HG02973 (cell line): ENCODE measurements around the gene PRKCQ.

Experiments
- ATAC-seq: cut with Tn5 transposase; IDR thresholded peaks from one replicate; pipeline ENCODE4 v1.9.1; 2021; ENCODE audit warnings: moderate library complexity; ENCODE audit not compliant: unreplicated experiment

Gene PRKCQ

DNA sequence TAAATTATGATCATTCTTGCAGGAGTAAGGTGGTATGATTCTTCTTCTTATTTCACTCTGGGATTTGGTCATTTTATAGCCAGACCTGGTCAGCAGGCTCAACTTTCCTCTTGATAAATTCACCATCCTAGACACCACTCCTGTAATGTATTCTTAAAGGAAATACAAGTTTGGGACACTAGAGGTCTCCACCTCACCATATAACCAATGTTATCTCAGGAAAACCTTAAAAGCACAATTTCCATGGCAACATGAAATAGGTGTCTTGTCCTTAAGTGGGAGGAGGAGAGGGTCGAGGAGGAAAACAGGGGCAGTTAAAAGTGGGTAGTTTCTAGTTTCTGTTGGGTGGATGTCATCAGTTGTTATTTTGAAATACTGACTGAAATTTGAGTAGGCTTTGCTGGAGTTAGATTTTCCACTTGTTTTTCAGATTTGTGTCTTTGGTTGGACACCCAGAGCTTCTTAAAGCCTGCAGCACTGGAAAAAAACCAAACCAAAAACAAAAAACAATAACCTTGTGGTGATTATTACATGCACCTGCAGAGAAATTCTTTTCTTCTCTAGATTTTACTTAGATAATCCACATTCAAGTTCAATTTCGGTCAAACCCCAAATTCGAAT is 163.1 kb downstream of the PRKCQ start:
- peak; percentile 51 for ATAC-seq

DNA sequence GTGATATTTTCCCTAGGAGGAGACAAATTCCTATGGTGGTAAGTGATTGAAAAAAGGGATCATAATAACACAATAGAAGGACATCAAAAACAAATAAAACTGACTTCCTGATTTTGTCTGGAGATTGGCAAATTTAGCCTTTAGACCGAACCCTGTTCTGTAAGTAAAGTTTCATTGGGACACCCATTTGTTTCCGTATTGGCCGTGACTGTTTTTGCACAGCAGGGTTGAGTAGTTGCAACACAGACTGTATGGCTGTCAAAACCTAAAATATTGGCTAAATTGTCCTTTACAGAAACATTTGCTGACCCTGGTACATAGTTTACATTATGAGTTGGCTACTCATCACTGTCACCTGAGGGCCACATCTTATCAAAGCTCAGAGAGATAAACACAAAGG is 168.6 kb downstream of the PRKCQ start:
- ATAC-seq = no peak

DNA sequence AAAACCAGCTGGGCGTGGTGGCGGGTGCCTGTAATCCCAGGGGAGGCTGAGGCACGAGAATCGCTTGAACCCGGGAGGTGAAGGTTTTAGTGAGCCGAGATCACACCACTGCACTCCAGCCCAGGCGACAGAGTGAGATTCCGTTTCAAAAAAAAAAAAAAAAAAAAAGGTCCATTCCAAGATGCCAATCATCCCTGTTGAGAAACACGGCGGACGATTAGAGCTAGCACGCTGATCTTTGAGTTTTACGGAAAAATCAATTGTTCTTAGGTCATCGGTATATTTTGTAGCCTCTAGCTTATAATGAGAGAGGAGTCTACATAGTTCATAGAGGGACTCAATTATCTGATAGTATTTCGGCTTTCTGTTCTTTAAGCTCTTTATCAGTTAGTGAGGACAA is 169.2 kb downstream of the PRKCQ start:
- ATAC-seq = no peak

DNA sequence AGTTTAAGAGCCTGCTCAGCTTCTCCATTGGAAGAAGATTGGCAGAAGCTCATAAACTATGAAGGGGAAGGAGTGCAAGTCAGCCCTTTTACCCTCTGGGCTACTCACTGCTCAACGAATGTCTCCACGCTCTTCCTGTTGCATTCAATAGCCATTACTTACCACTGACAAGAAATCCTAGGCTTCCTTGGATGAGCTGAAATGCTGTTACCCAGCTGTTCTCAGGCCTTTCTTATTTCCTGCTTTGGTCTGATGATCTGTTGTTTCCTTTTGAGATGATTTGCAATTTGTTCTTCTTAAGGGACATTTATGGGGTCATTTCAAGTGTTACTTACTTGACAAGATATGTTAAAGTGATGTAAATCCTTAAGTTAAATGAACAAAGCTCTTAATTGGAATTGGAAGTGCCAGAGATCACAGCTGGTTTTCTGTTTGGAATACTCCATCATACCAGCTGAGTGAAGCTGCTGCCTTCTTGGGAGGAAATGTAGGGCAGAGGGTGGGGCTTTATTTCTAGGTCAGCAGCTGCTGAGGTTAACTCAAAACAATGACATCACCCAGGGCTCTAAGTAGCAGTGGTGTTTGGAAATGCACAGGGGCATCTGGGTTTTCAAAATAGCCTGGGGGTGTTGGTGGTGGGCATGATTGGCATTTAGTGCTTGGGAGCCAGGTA is 170.0 kb downstream of the PRKCQ start:
- ATAC-seq = no peak

DNA sequence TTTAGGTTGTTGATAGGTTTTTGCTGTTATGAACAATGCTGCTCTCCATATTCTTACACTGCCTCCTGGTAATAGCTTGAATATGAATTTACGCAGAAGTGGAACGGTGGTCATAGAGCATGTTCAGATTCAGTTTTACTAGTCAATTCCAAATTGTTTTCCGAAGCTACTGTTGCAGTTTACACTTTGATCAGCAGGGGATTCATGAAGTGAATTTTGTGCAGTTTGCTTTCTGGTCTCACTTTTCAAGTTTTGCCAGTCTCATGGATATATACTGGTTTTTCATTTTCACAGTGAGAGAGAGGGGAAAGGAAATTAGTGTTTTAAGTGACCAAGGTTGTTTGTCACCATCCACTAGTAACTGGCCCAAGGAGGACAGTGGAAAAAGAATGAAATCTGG is 171.3 kb downstream of the PRKCQ start:
- no peak for ATAC-seq

DNA sequence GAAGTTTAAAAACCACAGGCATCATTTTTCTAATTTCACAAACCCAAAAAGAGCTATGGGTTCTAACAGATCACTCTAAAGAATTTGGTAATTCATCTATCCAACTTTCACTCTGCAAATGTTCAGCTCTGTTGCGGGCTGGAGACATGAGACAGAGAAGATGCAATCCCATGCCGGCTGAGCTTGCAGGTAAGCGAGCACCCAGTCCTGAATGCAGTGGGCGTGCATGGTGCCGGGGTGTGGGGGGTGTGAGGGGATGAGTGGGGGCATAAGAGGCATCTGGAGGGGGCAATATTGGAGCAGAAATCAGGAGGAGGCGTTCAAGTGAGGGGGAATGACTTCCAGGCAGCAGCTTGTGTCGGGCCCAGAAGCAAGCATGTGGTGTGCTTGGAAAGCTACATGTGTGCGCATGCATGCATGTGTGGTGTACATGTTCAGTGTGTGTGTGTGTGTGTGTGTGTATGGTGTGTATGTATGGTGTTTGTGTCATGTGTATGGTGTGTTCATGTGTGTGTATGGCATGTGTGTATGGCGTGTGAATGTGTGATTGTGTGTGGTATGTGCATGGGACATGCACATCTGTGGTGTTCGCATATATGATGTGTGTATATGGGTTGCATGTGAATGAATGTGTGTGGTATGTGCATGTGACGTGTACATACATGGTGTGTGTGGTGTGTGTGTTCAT is 172.9 kb downstream of the PRKCQ start:
- ATAC-seq = no peak

DNA sequence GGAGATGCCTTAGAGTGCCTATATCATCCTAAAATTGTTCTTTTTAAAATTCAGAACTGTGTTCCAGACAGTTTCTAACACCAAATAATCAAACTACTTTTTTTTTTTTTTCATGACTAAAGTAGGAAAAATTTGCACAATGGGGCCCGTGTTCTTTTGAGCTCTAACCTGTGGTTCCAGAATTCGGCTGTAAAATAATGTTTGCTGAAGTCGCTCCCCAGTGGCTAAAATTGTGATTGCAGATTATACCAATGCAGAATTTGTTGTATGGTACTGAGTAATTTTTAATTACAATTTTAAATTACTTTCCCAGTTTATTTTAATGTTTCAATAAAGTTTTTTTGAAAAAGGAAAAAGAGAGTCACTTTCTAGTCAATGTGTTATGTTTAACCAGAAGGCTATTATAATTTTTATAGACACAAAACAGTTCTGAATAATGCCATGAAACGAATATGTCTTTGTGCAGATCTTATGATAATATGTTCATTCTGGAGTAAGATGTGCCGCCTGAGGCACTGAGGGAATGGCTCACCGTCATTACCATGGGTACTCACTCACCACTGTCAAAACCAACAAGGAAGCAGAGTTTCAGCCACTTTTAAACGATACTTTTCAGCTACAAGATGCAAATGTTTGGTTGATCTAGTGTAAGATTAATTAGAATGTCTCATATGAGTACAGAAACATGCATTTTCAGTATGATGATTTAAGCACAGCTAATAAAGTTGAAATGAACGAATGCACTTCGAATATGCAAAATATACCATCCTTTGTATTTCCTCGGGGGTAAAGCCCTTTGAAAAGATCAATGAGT is 173.6 kb downstream of the PRKCQ start:
- no peak for ATAC-seq

DNA sequence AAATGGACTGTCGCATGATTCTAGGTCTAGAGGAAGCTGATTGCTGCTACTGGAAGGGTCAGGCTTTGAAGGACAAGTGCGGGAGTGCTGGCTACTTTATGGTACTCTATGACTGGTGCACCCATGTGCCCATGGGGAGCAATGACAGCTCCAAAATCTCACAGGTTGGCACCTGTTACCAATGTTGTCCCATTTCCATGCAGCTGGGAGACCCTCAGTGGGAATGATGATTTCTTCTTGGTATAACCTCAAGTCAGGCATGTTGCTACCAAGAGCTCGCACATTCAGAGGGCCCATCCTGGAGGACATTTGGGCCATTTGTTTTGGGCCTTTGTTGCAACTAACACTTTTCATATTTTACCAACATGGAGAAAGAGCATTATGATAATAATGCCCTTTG is 174.4 kb downstream of the PRKCQ start:
- no peak for ATAC-seq

DNA sequence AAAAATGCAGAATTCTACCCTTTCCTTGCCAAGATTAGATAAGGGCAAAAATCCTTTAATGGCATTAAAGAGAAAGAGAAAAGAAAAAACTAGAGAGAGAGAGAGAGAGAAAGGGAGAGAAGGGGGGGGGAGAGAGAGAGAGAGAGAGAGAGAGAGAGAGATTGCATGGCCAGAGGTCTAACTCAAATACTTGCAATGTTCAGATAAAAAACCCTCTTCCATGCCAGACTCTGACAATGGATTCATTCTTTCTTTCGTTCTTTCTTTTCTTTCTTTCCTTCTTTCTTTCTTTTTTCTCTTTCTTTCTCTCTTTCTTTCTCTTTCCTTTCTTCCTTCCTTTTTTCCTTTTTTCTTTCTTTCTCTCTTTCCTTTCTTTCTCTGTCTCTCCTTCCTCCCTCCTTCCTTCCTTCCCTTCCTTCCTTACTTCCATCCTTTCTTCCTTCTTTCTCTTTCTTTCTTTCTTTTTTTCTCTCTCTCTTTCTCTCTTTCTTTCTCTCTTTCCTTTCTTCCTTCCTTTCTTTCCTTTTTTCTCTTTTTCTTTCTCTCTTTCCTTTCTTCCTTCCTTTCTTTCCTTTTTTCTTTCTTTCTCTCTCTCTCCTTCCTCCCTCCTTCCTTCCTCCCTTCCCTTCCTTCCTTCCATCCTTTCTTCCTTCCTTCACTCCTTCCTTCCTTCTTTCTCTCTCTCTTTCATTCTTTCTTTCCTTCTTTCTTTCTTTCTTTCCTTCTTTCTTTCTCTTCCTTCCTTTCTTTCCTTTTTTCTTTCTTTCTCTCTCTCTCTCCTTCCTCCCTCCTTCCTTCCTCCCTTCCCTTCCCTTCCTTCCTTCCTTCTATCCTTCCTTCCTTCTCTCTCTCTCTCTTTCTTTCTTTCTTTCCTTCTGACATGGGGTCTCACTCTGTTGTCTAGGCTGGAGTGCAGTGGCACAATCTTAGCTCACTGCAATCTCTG is 175.7 kb downstream of the PRKCQ start:
- ATAC-seq = no peak

DNA sequence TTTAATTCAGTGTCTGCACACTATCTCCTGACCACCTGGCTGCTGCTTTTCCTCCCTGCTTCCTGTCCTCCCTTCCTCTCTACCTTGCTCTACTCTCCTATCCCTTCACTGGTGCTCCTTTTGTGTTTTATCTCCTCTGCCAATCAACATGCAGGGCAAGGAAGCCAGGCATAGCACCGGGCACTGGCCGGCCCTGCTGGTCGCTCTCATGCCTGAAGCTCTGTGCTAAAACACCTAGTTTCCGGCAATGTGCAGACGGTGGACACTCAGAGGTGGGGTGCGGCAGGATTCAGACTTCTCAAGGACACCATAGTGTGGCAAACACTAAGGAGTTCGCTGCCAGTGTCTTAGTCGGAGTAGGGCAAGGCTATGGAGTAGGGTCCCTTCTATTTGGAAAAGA is 177.1 kb downstream of the PRKCQ start:
- no peak for ATAC-seq

DNA sequence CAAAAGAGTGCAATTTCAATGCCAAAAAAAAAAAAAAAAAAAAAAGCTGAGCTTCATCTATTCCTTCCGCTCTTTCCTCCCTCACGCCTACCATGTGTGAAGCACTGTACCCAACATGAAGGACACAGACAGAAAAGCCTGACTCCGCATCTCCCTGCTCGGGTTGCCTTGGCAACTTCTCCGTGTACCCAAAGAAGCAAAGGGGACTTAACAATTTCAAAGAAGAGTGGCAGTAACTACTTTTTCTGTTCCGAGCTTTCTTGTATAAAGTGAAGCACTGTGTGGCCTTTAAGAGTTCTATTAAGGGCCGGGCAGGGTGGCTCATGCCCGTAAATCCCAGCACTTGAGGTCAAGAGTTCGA is 177.7 kb downstream of the PRKCQ start:
- ATAC-seq = no peak

DNA sequence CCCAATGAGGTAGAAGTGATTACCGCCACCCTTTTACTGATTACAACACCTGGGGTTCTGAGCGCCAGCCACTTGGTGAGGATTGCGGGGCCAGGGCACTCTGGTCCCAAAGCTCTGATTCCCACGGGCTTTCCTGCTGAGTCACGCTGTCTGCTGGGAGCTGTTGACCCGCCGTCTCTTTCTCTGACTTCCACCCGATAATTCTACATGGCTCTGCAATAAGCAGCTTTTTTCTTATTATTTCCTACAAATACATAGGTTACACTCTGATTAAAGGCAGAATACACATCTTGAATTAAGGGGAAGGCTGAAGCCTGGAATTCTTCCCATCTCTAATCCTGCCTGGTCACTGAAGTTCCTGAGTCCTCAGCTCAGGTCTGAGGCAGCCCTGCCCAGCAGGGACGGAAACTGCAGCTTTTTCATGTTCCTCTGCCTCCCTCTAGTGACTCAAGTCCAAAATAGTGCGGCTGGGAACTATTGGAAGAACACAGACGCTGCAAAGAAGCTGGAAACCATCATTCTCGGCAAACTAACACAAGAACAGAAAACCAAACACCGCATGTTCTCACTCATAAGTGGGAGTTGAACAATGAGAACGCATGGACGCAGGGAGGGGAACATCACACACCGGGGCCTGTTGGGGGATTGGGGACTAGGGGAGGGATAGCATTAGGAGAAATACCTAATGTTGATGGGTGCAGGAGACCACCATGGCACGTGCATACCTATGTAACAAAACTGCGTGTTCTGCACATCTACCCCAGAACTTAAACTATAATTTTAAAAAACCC is 178.3 kb downstream of the PRKCQ start:
- ATAC-seq = peak; percentile 85

DNA sequence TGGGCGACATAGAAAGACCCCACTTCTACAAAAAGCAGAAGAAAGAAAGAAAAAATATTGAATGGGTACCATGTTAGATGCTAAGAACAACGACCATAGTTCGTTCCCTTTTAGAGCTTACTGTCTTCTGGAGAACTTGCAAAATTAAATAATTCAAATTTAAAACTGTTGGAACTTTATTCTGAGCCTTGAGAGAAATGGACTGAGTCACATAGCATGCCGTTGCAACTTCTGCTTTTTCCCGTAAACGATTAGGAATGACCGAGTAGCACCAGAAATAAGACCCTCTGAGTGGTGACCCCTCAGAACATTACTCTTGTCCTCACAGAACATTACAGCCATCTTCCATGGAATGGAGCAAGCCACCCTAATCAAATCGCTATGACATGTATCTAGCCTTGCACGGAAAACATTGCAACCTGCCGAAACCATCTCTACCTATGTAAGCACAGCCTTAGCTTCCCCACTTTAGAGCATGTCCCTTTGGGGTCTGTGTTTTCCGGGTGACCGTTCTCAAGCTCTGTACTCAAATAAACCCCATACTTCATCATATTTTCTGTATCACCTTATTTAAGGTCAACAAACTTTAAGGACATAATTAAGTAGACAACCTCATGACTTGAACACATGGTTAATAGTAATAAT is 179.1 kb downstream of the PRKCQ start:
- no peak for ATAC-seq

DNA sequence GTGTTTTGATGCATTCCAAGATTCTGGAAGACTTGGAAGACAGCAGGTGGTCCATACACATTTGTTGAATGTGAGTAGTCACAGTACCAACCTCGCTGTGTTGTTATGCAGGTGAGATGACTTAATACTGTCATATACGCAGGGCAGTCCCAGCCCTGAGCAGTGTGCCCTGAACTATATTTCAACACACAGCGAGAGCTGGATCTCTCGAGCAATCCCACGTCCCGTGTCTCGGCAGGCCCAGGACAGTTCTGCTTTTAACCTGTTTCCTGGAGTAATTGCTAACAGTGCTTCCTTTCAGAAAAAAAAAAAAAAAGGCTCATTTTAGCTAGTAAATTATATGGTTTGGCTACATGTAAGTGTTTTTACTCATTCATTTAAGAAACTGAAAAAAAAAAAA is 179.7 kb downstream of the PRKCQ start:
- ATAC-seq = no peak

DNA sequence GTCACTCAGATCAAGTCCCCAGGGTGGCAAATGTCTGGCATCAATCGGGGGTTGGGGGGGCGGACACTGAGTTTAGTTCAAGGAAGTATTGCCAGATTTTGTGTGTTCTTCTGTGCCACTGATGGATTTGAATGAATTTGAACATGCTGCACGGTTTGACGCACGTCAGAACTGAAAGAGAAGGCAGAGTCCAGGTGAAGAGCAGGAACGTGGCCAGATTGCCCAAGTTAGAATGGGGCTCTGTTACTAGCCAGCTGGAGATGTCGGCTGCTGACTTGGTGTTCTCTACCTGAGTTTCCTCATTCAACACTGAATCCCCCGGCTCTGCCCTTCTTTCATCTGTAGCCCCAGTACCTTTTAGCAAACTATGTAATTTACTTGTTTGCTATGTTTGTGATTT is 180.2 kb downstream of the PRKCQ start:
- no peak for ATAC-seq

DNA sequence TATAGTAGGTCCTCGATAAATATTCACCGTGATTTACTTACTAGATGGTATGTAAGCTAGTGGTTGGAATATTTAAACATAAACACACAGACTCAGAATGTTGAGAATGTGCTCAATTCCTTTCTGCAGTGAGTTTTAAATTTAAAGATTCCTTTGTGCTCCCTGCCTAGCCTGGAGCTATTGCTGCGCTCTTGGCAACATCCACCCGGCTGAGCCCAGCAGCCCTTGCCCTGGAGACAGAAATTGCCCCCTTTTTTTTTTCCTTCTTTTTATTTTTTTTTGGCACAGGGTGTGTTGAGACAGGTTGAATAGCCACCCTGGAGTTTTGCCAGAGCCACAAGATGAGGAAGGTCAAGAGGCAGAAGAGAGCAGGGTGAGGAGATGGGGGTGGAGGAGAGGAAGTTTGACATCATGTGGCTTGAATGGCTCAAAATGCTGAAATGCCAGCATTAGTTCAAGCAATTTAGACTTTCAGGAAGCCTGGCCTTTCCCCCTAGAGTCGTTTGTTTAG is 180.8 kb downstream of the PRKCQ start:
- no peak for ATAC-seq

DNA sequence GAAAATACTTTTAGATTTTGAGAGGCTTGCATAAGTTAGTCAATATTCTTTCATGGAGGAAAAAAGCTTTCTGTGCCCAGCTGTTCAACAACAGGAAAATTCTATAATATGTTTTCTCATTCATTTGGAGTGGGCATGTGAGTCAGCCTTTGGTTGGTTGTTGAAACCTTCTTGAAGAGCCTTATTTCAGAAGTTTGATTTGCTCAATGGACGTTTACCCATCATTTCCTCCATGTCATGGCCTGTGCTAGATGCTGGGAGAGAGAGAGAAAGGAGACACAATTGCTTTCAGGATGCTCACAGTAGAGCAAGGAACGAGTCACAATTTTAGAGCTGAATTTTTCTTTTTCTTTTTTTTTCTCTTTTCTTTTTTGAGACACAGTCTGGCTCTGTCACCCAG is 181.7 kb downstream of the PRKCQ start:
- ATAC-seq = no peak

DNA sequence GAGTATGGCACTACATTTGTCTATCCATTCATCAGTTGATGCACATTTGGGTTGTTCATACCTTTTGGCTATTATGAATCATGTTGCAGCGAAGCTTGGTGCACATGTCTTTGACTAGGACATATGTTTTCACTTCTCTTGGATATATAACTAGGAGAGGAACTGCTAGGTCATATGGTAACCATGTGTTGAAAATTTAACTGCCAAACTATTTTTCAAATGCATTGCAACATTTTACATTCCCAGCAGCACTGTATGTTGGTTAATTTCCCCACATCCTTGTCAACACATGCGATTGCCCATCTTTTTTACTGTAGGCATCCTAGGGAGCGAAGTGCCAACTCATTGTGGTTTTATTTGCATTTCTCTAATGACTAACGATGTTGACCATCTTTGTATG is 183.4 kb downstream of the PRKCQ start:
- no peak for ATAC-seq

DNA sequence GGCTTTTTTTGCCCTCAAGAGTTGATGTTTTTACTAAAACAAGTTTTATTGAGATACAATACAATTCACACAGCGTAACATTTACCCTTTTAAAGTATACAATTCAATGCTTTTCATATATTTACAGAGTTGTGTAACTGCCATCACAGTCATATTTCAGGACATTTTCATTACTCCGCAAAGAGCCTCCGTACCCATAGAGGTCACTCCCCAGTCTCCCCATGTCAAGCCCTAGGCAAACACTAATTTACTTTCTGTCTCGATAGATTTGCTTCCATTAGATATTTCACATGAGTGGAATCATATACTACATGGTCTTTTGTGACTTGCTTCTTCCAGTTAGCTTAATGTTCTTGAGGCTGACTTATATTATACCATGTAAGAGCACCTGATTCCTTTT is 183.8 kb downstream of the PRKCQ start:
- no peak for ATAC-seq
